GM23338 (cell line): ENCODE data around the gene PROZ. TPM values are rescaled to one million over a fixed set of nuclear protein-coding genes. Genes with fewer than 3 reads are reported as not detected.

Source experiments
- ATAC-seq: fragments of 200-7000 bp; cut with Tn5 transposase; 3 replicates; pipeline ENCODE4 v1.9.1; 2020
- DNase-seq: peaks from one replicate; pipeline ENCODE4 v3.0.0-alpha.2; 2015; ENCODE audit warnings: low spot score
- H2AFZ ChIP-seq: fragments of 200-600 bp; sonication (generic); 2 replicates; pipeline ENCODE4 v1.8.0; 2016; ENCODE audit warnings: antibody characterized with exemption, mild to moderate bottlenecking, moderate library complexity
- H3F3A ChIP-seq: fragments of 200-600 bp; sonication (generic); replicated peaks from 2 replicates; pipeline ENCODE4 v1.8.0; 2017; ENCODE audit warnings: antibody characterized with exemption, mixed run types, low read depth
- H3K27ac ChIP-seq: fragments of 200-600 bp; sonication (generic); 2 replicates; pipeline ENCODE4 v1.6.1; 2016; ENCODE audit warnings: low read depth
- H3K27me3 ChIP-seq: fragments of 200-600 bp; sonication (generic); 2 replicates; pipeline ENCODE4 v1.8.0; 2016; ENCODE audit warnings: mild to moderate bottlenecking, mixed run types, moderate library complexity; ENCODE audit not compliant: insufficient read depth
- H3K36me3 ChIP-seq: fragments of 200-600 bp; sonication (generic); 2 replicates; pipeline ENCODE4 v1.8.0; 2016; ENCODE audit warnings: mild to moderate bottlenecking; ENCODE audit not compliant: insufficient read depth
- H3K4me1 ChIP-seq: fragments of 200-600 bp; sonication (generic); 2 replicates; pipeline ENCODE4 v1.8.0; 2016; ENCODE audit warnings: mild to moderate bottlenecking, moderate library complexity; ENCODE audit not compliant: insufficient read depth
- H3K4me2 ChIP-seq: fragments of 200-600 bp; sonication (generic); 2 replicates; pipeline ENCODE4 v1.7.1; 2017; ENCODE audit warnings: mixed run types
- H3K4me3 ChIP-seq: fragments of 200-600 bp; sonication (generic); 2 replicates; pipeline ENCODE4 v1.6.1; 2016; ENCODE audit warnings: mixed run types
- H3K79me2 ChIP-seq: fragments of 200-600 bp; sonication (generic); replicated peaks from 2 replicates; pipeline ENCODE4 v1.8.0; 2017; ENCODE audit warnings: mild to moderate bottlenecking; ENCODE audit not compliant: insufficient read depth
- H3K9me2 ChIP-seq: fragments of 200-600 bp; sonication (generic); 2 replicates; pipeline ENCODE4 v1.8.0; 2017; ENCODE audit not compliant: insufficient read depth
- H4K20me1 ChIP-seq: fragments of 200-600 bp; sonication (generic); replicated peaks from 2 replicates; pipeline ENCODE4 v1.8.0; 2017; ENCODE audit warnings: mild to moderate bottlenecking; ENCODE audit not compliant: insufficient read depth
- H3K27ac Mint-ChIP-seq: 2 replicates; pipeline ENCODE4 v1.8.0; 2020; ENCODE audit warnings: inconsistent platforms, mild to moderate bottlenecking, moderate library complexity, mixed read lengths
- H3K27me3 Mint-ChIP-seq: 3 replicates; pipeline ENCODE4 v1.8.0; 2022; ENCODE audit warnings: low read depth, mild to moderate bottlenecking, moderate library complexity, mixed read lengths, inconsistent platforms; ENCODE audit not compliant: insufficient read depth, poor library complexity
- H3K36me3 Mint-ChIP-seq: 3 replicates; pipeline ENCODE4 v1.8.0; 2021; ENCODE audit warnings: low read depth, mild to moderate bottlenecking, inconsistent platforms, moderate library complexity, mixed read lengths
- H3K4me1 Mint-ChIP-seq: 3 replicates; pipeline ENCODE4 v1.8.0; 2020; ENCODE audit warnings: mild to moderate bottlenecking, inconsistent platforms, mixed read lengths
- H3K4me3 Mint-ChIP-seq: 3 replicates; pipeline ENCODE4 v1.8.0; 2021; ENCODE audit warnings: moderate library complexity, mild to moderate bottlenecking, inconsistent platforms, mixed read lengths
- H3K9me3 Mint-ChIP-seq: 3 replicates; pipeline ENCODE4 v1.8.0; 2020; ENCODE audit warnings: moderate library complexity, mild to moderate bottlenecking, inconsistent platforms, mixed read lengths
- CREB1 ChIP-seq: fragments of 250-450 bp; sonication (Bioruptor Pico); IDR thresholded peaks from 2 replicates; pipeline ENCODE4 v1.5.0; 2020; ENCODE audit warnings: low read depth, mild to moderate bottlenecking, moderate library complexity
- EZH2 ChIP-seq: fragments of 200-600 bp; sonication (generic); IDR thresholded peaks from one replicate; pipeline ENCODE4 v1.8.0; 2017; ENCODE audit warnings: antibody characterized with exemption, mild to moderate bottlenecking, low read depth; ENCODE audit not compliant: unreplicated experiment
- JUNB ChIP-seq: IDR thresholded peaks from one replicate; pipeline ENCODE4 v1.6.1; 2016; ENCODE audit warnings: antibody characterized with exemption; ENCODE audit not compliant: unreplicated experiment
- NANOG ChIP-seq: IDR thresholded peaks from 2 replicates; pipeline ENCODE4 v1.6.1; 2016; ENCODE audit warnings: antibody characterized with exemption, borderline replicate concordance
- POLR2AphosphoS5 ChIP-seq: IDR thresholded peaks from 2 replicates; pipeline ENCODE4 v1.6.1; 2016; ENCODE audit warnings: antibody characterized with exemption, low read depth
- STAT1 ChIP-seq: IDR thresholded peaks from one replicate; pipeline ENCODE4 v1.6.1; 2016; ENCODE audit warnings: antibody characterized with exemption; ENCODE audit not compliant: unreplicated experiment
- ZNF114 ChIP-seq: fragments of 250-450 bp; sonication (Bioruptor Pico); IDR thresholded peaks from 2 replicates; pipeline ENCODE4 v1.5.0; 2020; ENCODE audit warnings: mild to moderate bottlenecking, moderate library complexity
- ZNF331 ChIP-seq: fragments of 250-450 bp; sonication (Bioruptor Pico); IDR thresholded peaks from 2 replicates; pipeline ENCODE4 v1.5.0; 2020; ENCODE audit warnings: low read depth, mild to moderate bottlenecking, moderate library complexity
- polyA plus RNA-seq: library from polyadenylated mRNA; unstranded; fragments of >200 nt; fragmentation: Nextera tagmentation; extraction: Ambion mirVana; gene quantifications from 2 replicates; pipeline ENCODE4 v1.2.1, GENCODE V29; 2016
- total RNA-seq: library from RNA; depleted of rRNA; stranded (reverse); fragments of >200 nt; shearing (Covaris generic); gene quantifications from 2 replicates; pipeline ENCODE4 v1.2.3, GENCODE V29; 2014
- TF ChIP-seq, protein P1 (sequence below): IDR thresholded peaks from 2 replicates; pipeline ENCODE4 v1.6.1; 2016; ENCODE audit warnings: antibody characterized with exemption
- TF ChIP-seq, protein P2 (sequence below), 2 experiments: fragments of 200-600 bp in 1 of 2; sonication (generic) in 1 of 2; conservative IDR thresholded peaks; 2 replicates each; pipeline versions ENCODE4 v1.5.1 to v1.6.1; 2016 to 2017; ENCODE audit warnings: antibody characterized with exemption in 2 of 2, low read depth in 2 of 2, mild to moderate bottlenecking in 2 of 2, moderate library complexity in 1 of 2
- TF ChIP-seq, protein P3 (sequence below): IDR thresholded peaks from one replicate; pipeline ENCODE4 v1.6.1; 2018; ENCODE audit warnings: antibody characterized with exemption; ENCODE audit not compliant: unreplicated experiment

Gene PROZ
- total and polyA plus RNA-seq, 2 experiments from 2014 or later = 0.53 TPM; not detected in 1

DNA sequence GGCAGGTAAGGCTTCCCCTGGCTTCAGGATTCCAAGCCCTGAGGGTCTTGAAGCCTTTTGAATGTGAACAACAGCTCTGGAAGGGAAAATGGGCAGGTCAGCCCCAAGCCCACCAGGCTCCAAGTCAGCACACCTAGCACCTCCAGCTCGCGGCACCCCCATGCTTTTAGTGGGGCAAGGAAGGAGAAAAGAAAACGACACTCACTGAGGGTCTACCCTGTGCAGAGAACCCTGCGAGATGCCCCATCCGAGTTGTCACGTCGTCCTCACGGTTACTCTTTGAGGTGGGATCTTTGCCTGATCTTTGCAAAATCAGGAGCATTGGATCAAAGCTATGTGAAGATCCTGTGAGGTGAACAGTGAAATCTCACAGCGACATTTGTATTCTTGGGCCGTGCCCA lies 41.6 kb upstream of the PROZ start:
- ATAC-seq = no peak
- no peaks in the 10 kb centered on the region for H3K36me3 ChIP-seq
- H3K4me1 Mint-ChIP-seq = no peaks in the 10 kb centered on the region
- TF ChIP-seq, protein P1, sequence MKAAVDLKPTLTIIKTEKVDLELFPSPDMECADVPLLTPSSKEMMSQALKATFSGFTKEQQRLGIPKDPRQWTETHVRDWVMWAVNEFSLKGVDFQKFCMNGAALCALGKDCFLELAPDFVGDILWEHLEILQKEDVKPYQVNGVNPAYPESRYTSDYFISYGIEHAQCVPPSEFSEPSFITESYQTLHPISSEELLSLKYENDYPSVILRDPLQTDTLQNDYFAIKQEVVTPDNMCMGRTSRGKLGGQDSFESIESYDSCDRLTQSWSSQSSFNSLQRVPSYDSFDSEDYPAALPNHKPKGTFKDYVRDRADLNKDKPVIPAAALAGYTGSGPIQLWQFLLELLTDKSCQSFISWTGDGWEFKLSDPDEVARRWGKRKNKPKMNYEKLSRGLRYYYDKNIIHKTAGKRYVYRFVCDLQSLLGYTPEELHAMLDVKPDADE = no peak
- TF ChIP-seq STAT1 (no peak), EZH2 (no peak), JUNB (no peak), ZNF331 (CRISPR knock-in tag) (no peak), CREB1 (CRISPR knock-in tag) (no peak)
- TF ChIP-seq, protein P2, sequence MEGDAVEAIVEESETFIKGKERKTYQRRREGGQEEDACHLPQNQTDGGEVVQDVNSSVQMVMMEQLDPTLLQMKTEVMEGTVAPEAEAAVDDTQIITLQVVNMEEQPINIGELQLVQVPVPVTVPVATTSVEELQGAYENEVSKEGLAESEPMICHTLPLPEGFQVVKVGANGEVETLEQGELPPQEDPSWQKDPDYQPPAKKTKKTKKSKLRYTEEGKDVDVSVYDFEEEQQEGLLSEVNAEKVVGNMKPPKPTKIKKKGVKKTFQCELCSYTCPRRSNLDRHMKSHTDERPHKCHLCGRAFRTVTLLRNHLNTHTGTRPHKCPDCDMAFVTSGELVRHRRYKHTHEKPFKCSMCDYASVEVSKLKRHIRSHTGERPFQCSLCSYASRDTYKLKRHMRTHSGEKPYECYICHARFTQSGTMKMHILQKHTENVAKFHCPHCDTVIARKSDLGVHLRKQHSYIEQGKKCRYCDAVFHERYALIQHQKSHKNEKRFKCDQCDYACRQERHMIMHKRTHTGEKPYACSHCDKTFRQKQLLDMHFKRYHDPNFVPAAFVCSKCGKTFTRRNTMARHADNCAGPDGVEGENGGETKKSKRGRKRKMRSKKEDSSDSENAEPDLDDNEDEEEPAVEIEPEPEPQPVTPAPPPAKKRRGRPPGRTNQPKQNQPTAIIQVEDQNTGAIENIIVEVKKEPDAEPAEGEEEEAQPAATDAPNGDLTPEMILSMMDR (conservative IDR thresholded peaks at IDR 0.05; ENCODE audit: low read depth in 2 of 2) = no peak
- DNase-seq = no peak
- no peak overlapping the region for H2AFZ ChIP-seq
- no peaks in the 10 kb centered on the region for H3K4me1 ChIP-seq
- H3K4me3 ChIP-seq = no peak overlapping the region
- H3K27me3 Mint-ChIP-seq = peaks cover 8% of the 10 kb centered on the region
- H3K9me3 Mint-ChIP-seq = peaks cover 3% of the 10 kb centered on the region; the same call in 1 of the 3 replicates
- H3K9me2 ChIP-seq = no peaks in the 10 kb centered on the region
- no peak overlapping the region for H3K4me2 ChIP-seq
- no peaks in the 10 kb centered on the region for H4K20me1 ChIP-seq
- H3K27ac ChIP-seq = no peak overlapping the region
- peaks cover 2% of the 10 kb centered on the region; the same call in 1 of the 2 replicates for H3K27me3 ChIP-seq
- H3K4me3 Mint-ChIP-seq = no peak overlapping the region
- H3K36me3 Mint-ChIP-seq = no peaks in the 10 kb centered on the region
- H3K27ac Mint-ChIP-seq = no peak overlapping the region
- H3K79me2 ChIP-seq = no peaks in the 10 kb centered on the region
- H3F3A ChIP-seq = no peaks in the 10 kb centered on the region

DNA sequence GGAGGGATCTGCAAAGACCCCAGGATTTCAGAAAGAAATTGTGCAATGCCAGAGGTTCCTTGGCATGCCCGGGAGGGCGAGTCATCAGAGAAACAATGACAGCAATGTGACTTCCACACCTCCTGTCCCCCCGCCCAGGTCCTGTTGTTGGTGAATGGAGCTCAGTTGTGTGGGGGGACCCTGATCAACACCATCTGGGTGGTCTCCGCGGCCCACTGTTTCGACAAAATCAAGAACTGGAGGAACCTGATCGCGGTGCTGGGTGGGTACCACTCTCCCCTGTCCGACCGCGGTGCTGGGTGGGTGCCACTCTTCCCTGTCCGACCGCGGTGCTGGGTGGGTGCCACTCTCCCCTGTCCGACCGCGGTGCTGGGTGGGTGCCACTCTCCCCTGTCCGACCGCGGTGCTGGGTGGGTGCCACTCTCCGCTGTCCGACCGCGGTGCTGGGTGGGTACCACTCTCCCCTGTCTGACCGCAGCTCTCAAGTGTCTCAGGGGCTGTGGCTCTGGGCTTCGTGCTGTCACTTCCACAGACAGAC lies 41.0 kb upstream of the PROZ start:
- no peaks in the 10 kb centered on the region for H3K27me3 ChIP-seq
- no peak overlapping the region for H3K4me3 ChIP-seq
- H3K4me1 Mint-ChIP-seq = peaks cover 2% of the 10 kb centered on the region; the same call in 2 of the 3 replicates
- H3K27me3 Mint-ChIP-seq = peaks cover 10% of the 10 kb centered on the region
- no peak for DNase-seq
- no peaks in the 10 kb centered on the region for H3K79me2 ChIP-seq
- no peak overlapping the region for H3K4me2 ChIP-seq
- no peaks in the 10 kb centered on the region for H3K9me2 ChIP-seq
- no peak overlapping the region for H2AFZ ChIP-seq
- H3K36me3 ChIP-seq = no peaks in the 10 kb centered on the region
- no peak overlapping the region for H3K4me3 Mint-ChIP-seq
- ATAC-seq = no peak
- no peak overlapping the region for H3K27ac Mint-ChIP-seq
- H3F3A ChIP-seq = no peaks in the 10 kb centered on the region
- H4K20me1 ChIP-seq = no peaks in the 10 kb centered on the region
- no peaks in the 10 kb centered on the region for H3K4me1 ChIP-seq
- peaks cover 3% of the 10 kb centered on the region; the same call in 1 of the 3 replicates for H3K9me3 Mint-ChIP-seq
- no peak overlapping the region for H3K27ac ChIP-seq
- no peaks in the 10 kb centered on the region; the same call in 2 of the 3 replicates for H3K36me3 Mint-ChIP-seq
- no peak for TF ChIP-seq EZH2
- TF ChIP-seq, protein P3, sequence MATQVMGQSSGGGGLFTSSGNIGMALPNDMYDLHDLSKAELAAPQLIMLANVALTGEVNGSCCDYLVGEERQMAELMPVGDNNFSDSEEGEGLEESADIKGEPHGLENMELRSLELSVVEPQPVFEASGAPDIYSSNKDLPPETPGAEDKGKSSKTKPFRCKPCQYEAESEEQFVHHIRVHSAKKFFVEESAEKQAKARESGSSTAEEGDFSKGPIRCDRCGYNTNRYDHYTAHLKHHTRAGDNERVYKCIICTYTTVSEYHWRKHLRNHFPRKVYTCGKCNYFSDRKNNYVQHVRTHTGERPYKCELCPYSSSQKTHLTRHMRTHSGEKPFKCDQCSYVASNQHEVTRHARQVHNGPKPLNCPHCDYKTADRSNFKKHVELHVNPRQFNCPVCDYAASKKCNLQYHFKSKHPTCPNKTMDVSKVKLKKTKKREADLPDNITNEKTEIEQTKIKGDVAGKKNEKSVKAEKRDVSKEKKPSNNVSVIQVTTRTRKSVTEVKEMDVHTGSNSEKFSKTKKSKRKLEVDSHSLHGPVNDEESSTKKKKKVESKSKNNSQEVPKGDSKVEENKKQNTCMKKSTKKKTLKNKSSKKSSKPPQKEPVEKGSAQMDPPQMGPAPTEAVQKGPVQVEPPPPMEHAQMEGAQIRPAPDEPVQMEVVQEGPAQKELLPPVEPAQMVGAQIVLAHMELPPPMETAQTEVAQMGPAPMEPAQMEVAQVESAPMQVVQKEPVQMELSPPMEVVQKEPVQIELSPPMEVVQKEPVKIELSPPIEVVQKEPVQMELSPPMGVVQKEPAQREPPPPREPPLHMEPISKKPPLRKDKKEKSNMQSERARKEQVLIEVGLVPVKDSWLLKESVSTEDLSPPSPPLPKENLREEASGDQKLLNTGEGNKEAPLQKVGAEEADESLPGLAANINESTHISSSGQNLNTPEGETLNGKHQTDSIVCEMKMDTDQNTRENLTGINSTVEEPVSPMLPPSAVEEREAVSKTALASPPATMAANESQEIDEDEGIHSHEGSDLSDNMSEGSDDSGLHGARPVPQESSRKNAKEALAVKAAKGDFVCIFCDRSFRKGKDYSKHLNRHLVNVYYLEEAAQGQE = no peak
- no peak for TF ChIP-seq NANOG
- TF ChIP-seq, protein P2 (conservative IDR thresholded peaks at IDR 0.05; ENCODE audit: low read depth in 2 of 2) = no peak
- TF ChIP-seq, protein P1 = no peak
- TF ChIP-seq POLR2AphosphoS5 = no peak
- no peak for TF ChIP-seq ZNF114
- no peak for TF ChIP-seq ZNF331 (CRISPR knock-in tag)
- no peak for TF ChIP-seq CREB1 (CRISPR knock-in tag)
